ENCODE data around the gene POLR1B.
"Not testable (repeated sequence)": the region's sequence is repeated elsewhere in the genome, so short reads cannot be mapped to it uniquely, and the experiment has no call there.

The POLR1B gene

GRCh38 chr2:112542984-112543661 is 858 bp downstream of the POLR1B start:
- no peak for DNase-seq

- no peak for DNase-seq
Observed at GRCh38 chr2:112547333-112547732, 5.1 kb downstream of the POLR1B start.

GRCh38 chr2:112548980-112549379 is 6.7 kb downstream of the POLR1B start:
- no peak for DNase-seq

GRCh38 chr2:112566104-112566503 is 23.8 kb downstream of the POLR1B start:
- no peak for DNase-seq

- not testable (repeated sequence) for DNase-seq
Observed at GRCh38 chr2:112566508-112566907, 24.2 kb downstream of the POLR1B start.

- no peak for DNase-seq
Observed at GRCh38 chr2:112572005-112572404, 29.7 kb downstream of the POLR1B start.

GRCh38 chr2:112577756-112578155 is 35.5 kb downstream of the POLR1B start:
- DNase-seq = no peak

- no peak for DNase-seq
Observed at GRCh38 chr2:112579241-112579640, 37.0 kb downstream of the POLR1B start.

GRCh38 chr2:112580084-112580483 is 37.8 kb downstream of the POLR1B start:
- DNase-seq = no peak

- DNase-seq = no peak
Observed at GRCh38 chr2:112582314-112582746, 40.1 kb downstream of the POLR1B start.

GRCh38 chr2:112583497-112584133 is 41.4 kb downstream of the POLR1B start:
- DNase-seq = no peak

- DNase-seq = peak; percentile 94
Observed at GRCh38 chr2:112584134-112584890, 42.0 kb downstream of the POLR1B start, which contains the start of gene CHCHD5. TSS of gene CHCHD5 (plus strand) at chr2:112584609. CDS start at chr2:112584648, 39 bp downstream.

- no peak for DNase-seq
Observed at GRCh38 chr2:112584891-112585250, 42.6 kb downstream of the POLR1B start.

GRCh38 chr2:112585400-112585799 is 43.1 kb downstream of the POLR1B start:
- DNase-seq = peak; percentile 40

GRCh38 chr2:112585873-112586464 is 43.7 kb downstream of the POLR1B start:
- DNase-seq = peak; percentile 45

GRCh38 chr2:112588611-112589045 is 46.4 kb downstream of the POLR1B start:
- no peak for DNase-seq

- DNase-seq = no peak
Observed at GRCh38 chr2:112591413-112591812, 49.1 kb downstream of the POLR1B start.

- no peak for DNase-seq
Observed at GRCh38 chr2:112593736-112594135, 51.5 kb downstream of the POLR1B start.

GRCh38 chr2:112597537-112598322 is 55.5 kb downstream of the POLR1B start:
- DNase-seq = no peak

GRCh38 chr2:112600634-112601033 is 58.4 kb downstream of the POLR1B start:
- DNase-seq = no peak

GRCh38 chr2:112601754-112602153 is 59.5 kb downstream of the POLR1B start:
- DNase-seq = no peak

- DNase-seq = no peak
Observed at GRCh38 chr2:112602917-112603316, 60.7 kb downstream of the POLR1B start.

GRCh38 chr2:112603731-112604130 is 61.5 kb downstream of the POLR1B start:
- no peak for DNase-seq
